SU-DHL-6 (cell line): ENCODE data around the gene MMP19.

Experiments used
- CTCF ChIP-seq: fragments of 200-600 bp; sonication (generic); IDR thresholded peaks from one replicate; pipeline ENCODE4 v1.5.1; 2017; ENCODE audit warnings: antibody characterized with exemption, mild to moderate bottlenecking, low read length, moderate library complexity; ENCODE audit not compliant: insufficient read depth, poor library complexity, severe bottlenecking
- EZH2phosphoT487 ChIP-seq: fragments of 200-600 bp; sonication (generic), shearing (Covaris generic); conservative IDR thresholded peaks from 2 replicates; pipeline ENCODE4 v1.6.1; 2018; ENCODE audit warnings: mild to moderate bottlenecking, antibody characterized with exemption, low read length, moderate library complexity, mixed read lengths

GRCh38 chr12:55829967-55830600 is 12.7 kb downstream of the MMP19 start:
- TF ChIP-seq EZH2phosphoT487: no peak
- no peak for TF ChIP-seq CTCF
